ENCODE measurements around the gene NAV3. TPM values are rescaled to one million over a fixed set of nuclear protein-coding genes. Genes with fewer than 3 reads are reported as not detected.

NAV3 gene
- total and polyA plus RNA-seq, 7 donors = 0.50 to 13.3 (median 6.8) TPM; not detected in 1

DNA sequence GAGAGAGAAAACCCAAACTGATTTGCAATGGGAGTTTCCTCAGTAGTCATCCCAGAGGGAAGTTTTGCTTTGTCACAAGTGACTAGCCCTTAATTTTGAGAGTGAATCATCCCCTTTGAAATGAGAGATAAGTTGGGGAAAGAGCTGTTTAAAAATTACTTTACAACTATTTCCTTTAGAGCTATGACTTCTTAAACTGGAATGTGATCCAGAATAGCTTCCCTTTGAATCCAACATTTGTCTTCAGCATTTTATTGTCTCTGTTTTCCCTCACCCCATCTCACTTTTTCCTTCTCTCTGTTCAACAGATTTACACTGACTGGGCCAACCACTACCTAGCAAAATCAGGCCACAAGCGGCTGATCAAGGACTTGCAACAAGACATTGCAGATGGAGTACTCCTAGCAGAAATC is 109.3 kb downstream of the NAV3 start:
- no peak for DNase-seq
- intact Hi-C loops (cut with DNase I) = no loop called here
- Histone ChIP-seq H3K36me3 (no peaks in the 10 kb centered on the region), H3K9me3 (no peaks in the 10 kb centered on the region), H3K4me3 (no peak overlapping the region), H3K27ac (peak overlapping the region in 3 of 4 donors; percentile 34 to 48 (median 44)), H3K27me3 (no peaks in the 10 kb centered on the region), H3K4me1 (peaks cover 0 to 20% (median 10%) of the 10 kb centered on the region in 4 donors)
- TF ChIP-seq EP300 (IDR thresholded peaks at IDR 0.05) = no peak
- TF ChIP-seq POLR2AphosphoS5 (IDR thresholded peaks at IDR 0.05) = no peak
- TF ChIP-seq POLR2A (IDR thresholded peaks at IDR 0.05) = no peak
- TF ChIP-seq, protein P1, sequence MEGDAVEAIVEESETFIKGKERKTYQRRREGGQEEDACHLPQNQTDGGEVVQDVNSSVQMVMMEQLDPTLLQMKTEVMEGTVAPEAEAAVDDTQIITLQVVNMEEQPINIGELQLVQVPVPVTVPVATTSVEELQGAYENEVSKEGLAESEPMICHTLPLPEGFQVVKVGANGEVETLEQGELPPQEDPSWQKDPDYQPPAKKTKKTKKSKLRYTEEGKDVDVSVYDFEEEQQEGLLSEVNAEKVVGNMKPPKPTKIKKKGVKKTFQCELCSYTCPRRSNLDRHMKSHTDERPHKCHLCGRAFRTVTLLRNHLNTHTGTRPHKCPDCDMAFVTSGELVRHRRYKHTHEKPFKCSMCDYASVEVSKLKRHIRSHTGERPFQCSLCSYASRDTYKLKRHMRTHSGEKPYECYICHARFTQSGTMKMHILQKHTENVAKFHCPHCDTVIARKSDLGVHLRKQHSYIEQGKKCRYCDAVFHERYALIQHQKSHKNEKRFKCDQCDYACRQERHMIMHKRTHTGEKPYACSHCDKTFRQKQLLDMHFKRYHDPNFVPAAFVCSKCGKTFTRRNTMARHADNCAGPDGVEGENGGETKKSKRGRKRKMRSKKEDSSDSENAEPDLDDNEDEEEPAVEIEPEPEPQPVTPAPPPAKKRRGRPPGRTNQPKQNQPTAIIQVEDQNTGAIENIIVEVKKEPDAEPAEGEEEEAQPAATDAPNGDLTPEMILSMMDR (IDR thresholded peaks at IDR 0.05) = no peak
- WGBS, 2 donors = 77 to 81% methylated on average over 1 of the region's 1 CpG

GRCh38 chr12:77940567-77940966 is 109.9 kb downstream of the NAV3 start:
- intact Hi-C loops (cut with DNase I) = no loop called here
- TF ChIP-seq POLR2A (IDR thresholded peaks at IDR 0.05) (no peak), EP300 (IDR thresholded peaks at IDR 0.05) (no peak), POLR2AphosphoS5 (IDR thresholded peaks at IDR 0.05) (no peak)
- TF ChIP-seq, protein P1 (IDR thresholded peaks at IDR 0.05) = no peak
- peak overlapping the region in 3 of 4 donors; percentile 34 to 48 (median 44) for H3K27ac ChIP-seq

DNA sequence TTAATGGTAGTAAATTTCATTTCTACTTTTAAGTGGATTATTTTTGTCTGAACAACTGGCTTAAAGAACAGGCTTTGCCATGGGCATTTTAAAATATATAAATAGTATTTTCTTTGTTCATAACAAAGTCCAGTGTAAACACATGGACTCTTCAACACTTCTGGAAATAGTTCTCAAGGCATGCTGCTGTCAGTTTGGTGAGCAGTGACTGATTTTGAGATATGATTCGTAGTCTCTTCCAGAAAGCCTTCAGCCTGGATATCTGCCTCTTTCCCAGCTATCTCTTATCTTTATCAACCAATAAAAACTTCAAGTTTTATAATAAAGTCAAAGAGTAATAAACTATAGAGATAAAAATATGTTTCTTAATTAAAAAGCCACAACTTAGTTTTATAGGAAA is 110.7 kb downstream of the NAV3 start:
- H3K27me3 ChIP-seq = no peaks in the 10 kb centered on the region
- WGBS, 2 donors = 38 to 66% methylated on average over 1 of the region's 1 CpG
- no peak overlapping the region for H3K27ac ChIP-seq
- no peak overlapping the region for H3K4me3 ChIP-seq
- intact Hi-C loops (cut with DNase I) = no loop called here
- TF ChIP-seq EP300 (IDR thresholded peaks at IDR 0.05) (no peak), POLR2AphosphoS5 (IDR thresholded peaks at IDR 0.05) (no peak), POLR2A (IDR thresholded peaks at IDR 0.05) (no peak)
- TF ChIP-seq, protein P1 (IDR thresholded peaks at IDR 0.05) = no peak
- H3K36me3 ChIP-seq = no peaks in the 10 kb centered on the region
- peaks cover 0 to 22% (median 10%) of the 10 kb centered on the region in 4 donors for H3K4me1 ChIP-seq
- H3K9me3 ChIP-seq = no peaks in the 10 kb centered on the region
- DNase-seq = no peak

More at GRCh38 chr12:77940567-77940966, 109.9 kb downstream of the NAV3 start:
- H3K9me3 ChIP-seq = no peaks in the 10 kb centered on the region
- H3K4me3 ChIP-seq = no peak overlapping the region
- H3K36me3 ChIP-seq = no peaks in the 10 kb centered on the region
- WGBS, 2 donors = 37 to 58% methylated on average over 2 of the region's 2 CpGs
- H3K27me3 ChIP-seq = no peaks in the 10 kb centered on the region
- no peak for DNase-seq
- peaks cover 0 to 20% (median 10%) of the 10 kb centered on the region in 4 donors for H3K4me1 ChIP-seq

GRCh38 chr12:77943466-77943865 is 112.8 kb downstream of the NAV3 start:
- Histone ChIP-seq H3K36me3 (no peaks in the 10 kb centered on the region), H3K27ac (no peak overlapping the region), H3K27me3 (no peaks in the 10 kb centered on the region), H3K4me1 (peaks cover 0 to 35% (median 14%) of the 10 kb centered on the region in 4 donors), H3K9me3 (no peaks in the 10 kb centered on the region), H3K4me3 (no peak overlapping the region)
- TF ChIP-seq, protein P1 (IDR thresholded peaks at IDR 0.05) = no peak
- TF ChIP-seq EP300 (IDR thresholded peaks at IDR 0.05) = no peak
- TF ChIP-seq POLR2AphosphoS5 (IDR thresholded peaks at IDR 0.05) = no peak
- TF ChIP-seq POLR2A (IDR thresholded peaks at IDR 0.05) = no peak
- DNase-seq = no peak
- 63 to 69% methylated on average over 1 of the region's 1 CpG for WGBS, 2 donors
- intact Hi-C loops (cut with DNase I) = no loop called here

DNA sequence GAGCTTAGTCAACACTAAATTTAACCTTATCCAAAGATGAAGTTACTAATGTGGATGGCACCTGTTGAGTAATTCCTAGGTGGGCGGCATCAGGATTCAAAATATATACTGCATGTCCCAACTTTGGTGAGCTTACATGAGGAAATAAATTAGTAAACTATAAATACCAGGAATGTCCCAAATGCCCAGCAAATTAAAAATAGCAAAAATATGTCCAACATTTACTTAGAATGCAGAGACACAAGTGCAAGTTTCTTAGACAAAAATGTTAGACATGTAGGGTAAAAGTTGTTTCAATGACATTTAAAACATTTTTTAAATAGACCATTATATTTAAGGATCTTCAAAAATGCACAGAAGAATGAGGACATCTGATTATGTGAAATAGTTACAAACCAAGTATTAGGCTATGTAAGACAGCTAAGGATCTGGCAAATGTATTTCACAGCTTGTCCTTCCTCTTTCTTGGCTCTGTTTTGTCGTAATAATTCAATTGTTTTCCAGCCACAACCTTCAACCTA is 115.9 kb downstream of the NAV3 start:
- H3K4me1 ChIP-seq = peaks cover 0 to 17% (median 3%) of the 10 kb centered on the region in 4 donors
- WGBS, 2 donors = 67 to 91% methylated on average over 2 of the region's 2 CpGs
- no peak overlapping the region for H3K27ac ChIP-seq
- no peaks in the 10 kb centered on the region for H3K27me3 ChIP-seq
- intact Hi-C loops (cut with DNase I) = no loop called here
- H3K36me3 ChIP-seq = no peaks in the 10 kb centered on the region
- TF ChIP-seq POLR2A (IDR thresholded peaks at IDR 0.05) = no peak
- TF ChIP-seq, protein P1 (IDR thresholded peaks at IDR 0.05) = no peak
- TF ChIP-seq POLR2AphosphoS5 (IDR thresholded peaks at IDR 0.05) = no peak
- no peak for TF ChIP-seq EP300 (IDR thresholded peaks at IDR 0.05)
- no peak overlapping the region for H3K4me3 ChIP-seq
- no peak for DNase-seq
- no peaks in the 10 kb centered on the region for H3K9me3 ChIP-seq

Measured in sigmoid colon (tissue), 7 donors.